ENCODE data around the gene MYCBP2.

MYCBP2 gene

GRCh38 chr13:77113496-77113895, 213.4 kb downstream of the MYCBP2 start:
- ChIA-PET CTCF (no interaction called here), POLR2A (no interaction called here)
- TF ChIP-seq, protein P1, sequence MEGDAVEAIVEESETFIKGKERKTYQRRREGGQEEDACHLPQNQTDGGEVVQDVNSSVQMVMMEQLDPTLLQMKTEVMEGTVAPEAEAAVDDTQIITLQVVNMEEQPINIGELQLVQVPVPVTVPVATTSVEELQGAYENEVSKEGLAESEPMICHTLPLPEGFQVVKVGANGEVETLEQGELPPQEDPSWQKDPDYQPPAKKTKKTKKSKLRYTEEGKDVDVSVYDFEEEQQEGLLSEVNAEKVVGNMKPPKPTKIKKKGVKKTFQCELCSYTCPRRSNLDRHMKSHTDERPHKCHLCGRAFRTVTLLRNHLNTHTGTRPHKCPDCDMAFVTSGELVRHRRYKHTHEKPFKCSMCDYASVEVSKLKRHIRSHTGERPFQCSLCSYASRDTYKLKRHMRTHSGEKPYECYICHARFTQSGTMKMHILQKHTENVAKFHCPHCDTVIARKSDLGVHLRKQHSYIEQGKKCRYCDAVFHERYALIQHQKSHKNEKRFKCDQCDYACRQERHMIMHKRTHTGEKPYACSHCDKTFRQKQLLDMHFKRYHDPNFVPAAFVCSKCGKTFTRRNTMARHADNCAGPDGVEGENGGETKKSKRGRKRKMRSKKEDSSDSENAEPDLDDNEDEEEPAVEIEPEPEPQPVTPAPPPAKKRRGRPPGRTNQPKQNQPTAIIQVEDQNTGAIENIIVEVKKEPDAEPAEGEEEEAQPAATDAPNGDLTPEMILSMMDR (IDR thresholded peaks at IDR 0.05; ENCODE audit: control extremely low read depth, extremely low read depth, low read depth, missing control alignments): no peak

DNA sequence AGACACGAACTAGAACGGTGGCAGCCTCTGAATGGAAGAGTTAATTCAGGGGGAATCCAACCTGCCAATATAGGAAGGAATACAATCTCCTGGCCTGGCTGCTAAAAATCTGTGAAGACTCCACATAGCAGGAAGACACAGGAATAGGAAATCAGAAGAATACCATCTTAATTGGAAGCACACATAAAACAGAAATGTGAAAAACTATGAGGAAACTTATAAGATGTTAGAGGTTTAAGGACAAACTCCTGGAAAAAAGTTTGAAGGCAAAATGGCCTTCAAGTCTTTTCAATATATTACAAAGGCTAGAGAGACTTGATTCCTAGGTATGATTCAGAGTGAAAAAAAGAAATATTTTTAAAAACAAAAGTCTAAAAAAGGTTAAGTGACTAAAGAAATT, 221.8 kb downstream of the MYCBP2 start:
- ChIA-PET POLR2A (no interaction called here), CTCF (interaction anchor here (1.5 to 1.6 kb wide), 3 partner anchors 10 to 15 kb away, joined by 3 to 4 read pairs (median 4); no protein-coding TSS in a partner anchor)
- no peak for DNase-seq (ENCODE audit: extremely low spot score)
- TF ChIP-seq, protein P1 (IDR thresholded peaks at IDR 0.05; ENCODE audit: control extremely low read depth, extremely low read depth, low read depth, missing control alignments): no peak

More at GRCh38 chr13:77113496-77113895, 213.4 kb downstream of the MYCBP2 start:
- no peak for DNase-seq (ENCODE audit: extremely low spot score)

DNA sequence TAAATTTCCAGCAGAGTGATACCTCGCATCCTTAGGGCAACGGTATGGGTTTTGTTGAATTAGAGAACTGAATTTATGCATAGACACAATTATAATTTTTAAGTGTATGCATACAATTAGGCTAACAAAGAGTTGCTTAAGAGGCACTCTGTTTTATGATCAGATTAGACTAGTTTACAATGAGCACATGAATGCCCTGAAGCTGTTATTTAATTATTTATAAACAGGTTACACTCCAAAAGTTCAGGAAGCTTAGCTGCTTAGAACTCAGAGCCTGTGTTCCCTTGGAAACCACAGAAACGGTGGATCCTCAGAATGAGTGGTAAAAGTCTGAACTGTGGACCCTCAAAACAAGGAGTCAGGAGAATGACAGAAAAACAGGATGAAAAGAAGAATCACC, 227.5 kb downstream of the MYCBP2 start:
- CTCF ChIA-PET: interaction anchor here (2.7 kb wide), 1 partner anchor 9 kb away, joined by 12 read pairs; no protein-coding TSS in a partner anchor

DNA sequence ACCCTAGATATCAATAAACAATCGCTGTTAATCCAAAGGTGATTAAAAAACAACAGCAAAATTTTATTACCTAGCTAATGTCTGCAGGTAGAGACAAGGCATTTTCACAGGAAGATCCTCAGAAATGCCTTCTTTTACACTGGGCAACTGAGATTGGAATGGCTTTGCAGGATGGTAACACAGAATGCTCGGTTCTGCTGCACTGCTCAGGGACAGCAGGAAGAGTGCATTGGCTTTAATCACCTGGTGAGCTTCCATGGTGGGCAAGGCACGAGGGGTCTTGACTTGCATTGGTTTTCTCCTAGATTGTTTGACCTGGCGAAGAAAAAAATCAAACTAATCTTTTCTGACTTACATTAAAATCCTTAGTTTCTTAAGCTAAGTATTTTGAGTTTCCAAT, 231.6 kb downstream of the MYCBP2 start:
- no peak for DNase-seq (ENCODE audit: extremely low spot score)
- ChIA-PET CTCF (interaction anchor here (0.9 to 1.8 kb wide), 6 partner anchors 9 to 115 kb away, joined by 3 to 7 read pairs (median 4); no protein-coding TSS in a partner anchor), POLR2A (interaction anchor here (0.6 kb wide), 1 partner anchor 41 kb away, joined by 3 read pairs; no protein-coding TSS in a partner anchor)
- TF ChIP-seq, protein P1 (IDR thresholded peaks at IDR 0.05; ENCODE audit: control extremely low read depth, extremely low read depth, low read depth, missing control alignments): no peak

More for the DNA sequence above, 227.5 kb downstream of the MYCBP2 start:
- POLR2A ChIA-PET: no interaction called here
- DNase-seq (ENCODE audit: extremely low spot score): no peak
- TF ChIP-seq, protein P1 (IDR thresholded peaks at IDR 0.05; ENCODE audit: control extremely low read depth, extremely low read depth, low read depth, missing control alignments): no peak

DNA sequence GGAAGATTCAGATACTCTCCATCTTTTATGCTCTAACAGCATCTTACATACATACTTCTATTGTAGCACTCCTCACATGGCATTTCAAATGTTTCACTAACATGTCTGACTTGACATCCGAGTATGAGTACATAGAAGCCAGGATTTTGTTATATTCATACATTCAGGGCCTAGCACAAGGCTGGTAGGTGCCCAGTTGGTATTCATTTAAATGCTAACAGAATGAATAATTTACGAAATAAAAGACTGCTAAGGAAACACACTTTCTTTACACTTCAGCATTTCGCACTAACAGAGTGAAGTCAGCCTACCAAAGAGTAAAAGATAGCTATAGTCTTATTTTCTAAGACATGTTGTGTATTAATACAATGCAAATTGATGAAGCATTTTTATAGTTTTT, 232.1 kb downstream of the MYCBP2 start:
- CTCF ChIA-PET: interaction anchor here (1.0 to 1.8 kb wide), 4 partner anchors 10 to 45 kb away, joined by 3 to 7 read pairs (median 4); no protein-coding TSS in a partner anchor
- TF ChIP-seq, protein P1 (IDR thresholded peaks at IDR 0.05; ENCODE audit: control extremely low read depth, extremely low read depth, low read depth, missing control alignments): no peak
- no peak for DNase-seq (ENCODE audit: extremely low spot score)

GRCh38 chr13:77093735-77094134, 233.2 kb downstream of the MYCBP2 start:
- TF ChIP-seq, protein P1 (IDR thresholded peaks at IDR 0.05; ENCODE audit: control extremely low read depth, extremely low read depth, low read depth, missing control alignments): no peak
- POLR2A ChIA-PET: no interaction called here
- CTCF ChIA-PET: no interaction called here
- DNase-seq (ENCODE audit: extremely low spot score): no peak

More for the DNA sequence above, 232.1 kb downstream of the MYCBP2 start:
- POLR2A ChIA-PET: no interaction called here
